HL-60/S4 treated with phorbol 12-myristate 13-acetate at 8.2 ng/mL for 4 days and 3 days (cell line): ENCODE measurements around the gene CHEK2.
"Not testable (repeated sequence)": the region's sequence is repeated elsewhere in the genome, so short reads cannot be mapped to it uniquely, and the experiment has no call there.

Experiments used
- in situ Hi-C: fragments of 300-500 bp; cut with MboI; formaldehyde crosslinking; loops from 2 replicates; pipeline ENCODE4 v1.15.0; 2022; ENCODE audit warnings: low sequenced_read_pairs

CHEK2 gene

DNA sequence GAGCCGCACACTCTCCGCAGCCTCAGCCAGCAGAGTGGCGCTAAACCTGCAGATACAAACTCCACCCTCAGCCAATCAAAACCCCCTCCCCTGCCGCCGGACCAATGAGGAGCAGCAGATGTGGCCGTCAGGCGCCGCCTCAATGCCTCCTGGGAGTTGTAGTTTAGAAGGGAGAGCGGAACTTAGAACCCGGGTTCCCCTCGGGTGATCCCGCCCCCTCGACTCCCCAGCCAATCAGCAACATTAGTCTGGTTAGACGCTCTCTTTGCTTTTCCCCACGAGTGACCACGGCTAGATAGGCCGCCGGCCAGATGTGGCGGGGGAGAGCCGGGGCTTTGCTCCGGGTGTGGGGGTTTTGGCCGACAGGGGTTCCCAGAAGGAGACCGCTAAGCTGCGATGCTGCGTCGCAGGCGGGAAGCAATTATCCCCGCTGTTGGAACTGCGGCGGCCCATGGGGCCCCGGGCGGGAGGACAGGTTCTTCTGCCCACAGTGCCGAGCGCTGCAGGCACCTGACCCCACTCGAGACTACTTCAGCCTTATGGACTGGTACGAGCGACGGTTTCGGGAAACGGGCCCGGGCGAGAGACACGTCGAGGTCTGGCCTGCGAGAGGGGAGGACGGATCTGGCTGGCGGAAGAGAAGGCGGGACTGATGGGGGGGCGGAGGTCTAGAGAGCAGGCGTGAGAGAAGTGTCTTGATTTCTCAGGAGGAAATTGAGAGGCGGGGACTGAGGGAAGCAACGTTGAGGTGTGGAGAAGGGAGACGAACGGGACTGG lies at the start of gene CHEK2, which contains the start of gene HSCB:
CHEK2 (minus strand) TSS at position 36 of the 777 bp plus-strand sequence. CDS start 7,099 bp downstream, outside the sequence.
HSCB (plus strand) TSS at position 255 of the 777 bp plus-strand sequence; CDS start at position 312, 57 bp downstream.
- in situ Hi-C loops = no loop called here

DNA sequence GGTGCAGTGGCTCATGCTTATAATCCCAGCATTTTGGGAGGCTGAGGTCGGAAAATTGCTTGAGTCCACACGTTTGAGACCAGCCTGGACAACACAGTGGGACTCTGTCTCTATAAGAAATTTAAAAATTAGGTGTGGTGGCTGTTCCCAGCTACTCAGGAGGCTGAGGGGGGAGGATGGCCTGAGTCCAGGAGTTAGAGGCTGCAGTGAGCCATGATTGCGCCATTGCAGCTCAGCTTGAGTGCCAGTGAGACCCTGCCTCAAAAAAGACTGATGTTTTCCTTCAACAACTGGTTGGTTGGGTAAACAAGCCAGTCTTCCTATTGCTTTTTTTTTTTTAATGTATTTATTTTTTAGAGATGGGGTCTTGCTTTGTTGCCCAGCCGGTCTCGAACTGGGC lies 49.5 kb upstream of the CHEK2 start:
- in situ Hi-C loops = no loop called here

DNA sequence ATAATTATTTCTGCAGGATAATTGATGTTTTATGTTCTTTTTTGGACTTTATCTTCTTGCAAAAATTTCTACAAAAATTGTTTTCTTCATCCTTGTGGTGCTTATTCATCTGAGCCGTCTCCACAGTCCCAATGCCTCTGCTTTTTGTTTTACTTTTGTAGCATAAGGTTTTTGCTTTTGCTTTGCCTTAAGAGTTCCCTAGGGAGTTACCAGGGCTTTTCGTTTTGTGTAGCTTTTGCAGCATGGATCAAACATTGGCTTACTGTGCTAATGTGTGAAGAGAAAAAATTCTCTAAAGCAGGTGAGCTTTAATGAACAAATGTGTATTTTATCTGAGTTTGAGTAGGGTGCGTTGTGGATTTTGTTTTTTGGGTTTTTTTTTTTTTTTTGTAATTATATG lies 47.0 kb upstream of the CHEK2 start:
- in situ Hi-C loops = no loop called here

DNA sequence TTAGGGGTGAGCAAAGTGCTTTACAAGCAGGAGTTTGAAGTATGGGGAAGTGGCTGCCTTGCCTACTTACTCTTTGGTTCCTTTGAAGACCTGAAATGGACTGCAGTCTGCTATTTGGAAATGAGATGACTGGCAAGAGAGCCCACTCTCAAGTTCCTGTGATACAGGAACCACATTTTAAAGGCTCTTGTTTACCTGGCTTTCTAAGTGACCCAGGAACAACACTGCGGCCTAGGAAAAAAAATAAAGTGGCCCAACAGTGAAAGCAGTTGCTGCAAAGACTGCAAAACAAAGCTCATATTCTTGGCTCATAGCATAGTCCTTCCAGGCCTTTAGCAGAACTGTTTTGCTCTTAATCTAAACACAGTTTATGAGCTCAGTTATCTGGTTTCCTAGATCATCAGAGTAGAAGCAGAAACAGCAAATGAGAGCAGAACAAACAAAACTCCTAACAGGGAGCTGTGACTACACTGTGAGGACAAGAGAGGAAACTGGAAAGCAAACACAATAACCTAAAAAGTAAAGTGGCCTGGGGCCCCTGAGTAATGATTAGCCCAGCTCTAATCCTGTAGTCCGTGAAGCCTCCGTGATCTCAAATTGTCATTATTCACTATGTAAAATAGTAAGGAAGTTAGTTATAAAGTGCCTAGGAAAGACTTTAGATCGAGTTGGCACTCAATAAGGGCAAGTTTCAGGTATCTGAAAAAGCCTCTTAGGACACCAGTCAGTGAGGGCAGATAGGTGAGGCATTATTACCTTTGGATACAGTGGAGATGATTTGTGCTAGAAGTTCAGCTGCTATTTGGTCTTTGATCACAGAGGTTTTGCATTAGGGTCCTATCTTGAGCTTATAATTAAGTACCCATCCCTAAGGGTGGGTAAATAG lies 42.4 kb upstream of the CHEK2 start:
- in situ Hi-C loops = no loop called here

DNA sequence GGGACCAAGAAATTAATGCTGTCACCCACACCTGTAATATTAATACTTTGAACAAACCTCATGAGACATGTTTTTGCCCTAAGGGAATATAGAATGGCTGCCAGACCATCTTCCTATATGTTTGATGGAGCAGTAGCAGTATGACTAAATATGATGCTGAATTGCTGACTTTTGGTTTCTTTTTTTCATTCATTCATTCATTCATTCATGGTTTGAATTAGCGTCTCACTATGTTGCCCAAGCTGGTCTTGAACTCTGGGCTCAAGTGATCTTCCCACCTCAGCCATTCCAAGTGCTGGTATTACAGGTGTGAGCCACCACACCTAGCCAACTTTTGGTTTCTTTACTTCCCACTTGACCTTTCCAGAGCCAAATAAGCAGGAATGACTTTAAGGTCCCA lies 38.7 kb upstream of the CHEK2 start:
- in situ Hi-C loops = no loop called here

DNA sequence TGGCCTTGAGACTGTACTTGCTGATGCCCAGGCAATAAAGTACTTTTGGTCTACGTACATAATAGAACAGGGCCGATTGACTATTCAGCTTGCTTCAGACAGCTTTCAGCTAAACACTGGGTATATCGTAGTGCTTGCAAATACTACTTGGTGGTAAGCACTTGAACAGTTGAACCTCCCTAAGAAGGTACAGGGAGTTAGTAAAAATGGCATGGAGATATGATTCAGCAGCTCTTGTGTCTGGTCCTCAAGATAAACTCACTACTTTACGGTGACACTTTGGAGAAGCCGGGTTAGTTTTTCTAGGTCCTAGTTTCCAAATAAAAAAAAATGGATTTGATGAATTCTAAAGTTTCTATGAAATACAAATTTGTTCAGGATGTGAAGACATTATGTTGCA lies 38.2 kb upstream of the CHEK2 start:
- in situ Hi-C loops = no loop called here

DNA sequence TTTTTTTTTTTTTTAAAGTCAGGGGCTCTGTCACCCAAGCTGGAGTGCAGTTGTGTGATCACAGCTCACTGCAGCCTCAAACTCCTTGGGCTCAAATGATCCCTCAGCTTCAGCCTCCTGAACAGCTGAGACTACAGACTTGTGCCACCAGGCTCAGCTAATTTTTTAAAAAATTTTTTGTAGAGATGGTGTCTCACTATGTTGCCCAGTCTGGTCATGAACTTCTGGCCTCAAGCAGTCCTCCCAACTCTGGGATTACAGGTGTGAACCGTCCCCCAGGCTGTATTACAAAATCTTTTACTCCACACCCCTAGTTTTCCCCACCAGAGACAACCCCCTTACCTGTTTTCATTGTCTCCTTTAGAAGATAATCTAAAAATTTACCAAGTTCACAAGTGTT lies 32.8 kb upstream of the CHEK2 start:
- in situ Hi-C loops = no loop called here

DNA sequence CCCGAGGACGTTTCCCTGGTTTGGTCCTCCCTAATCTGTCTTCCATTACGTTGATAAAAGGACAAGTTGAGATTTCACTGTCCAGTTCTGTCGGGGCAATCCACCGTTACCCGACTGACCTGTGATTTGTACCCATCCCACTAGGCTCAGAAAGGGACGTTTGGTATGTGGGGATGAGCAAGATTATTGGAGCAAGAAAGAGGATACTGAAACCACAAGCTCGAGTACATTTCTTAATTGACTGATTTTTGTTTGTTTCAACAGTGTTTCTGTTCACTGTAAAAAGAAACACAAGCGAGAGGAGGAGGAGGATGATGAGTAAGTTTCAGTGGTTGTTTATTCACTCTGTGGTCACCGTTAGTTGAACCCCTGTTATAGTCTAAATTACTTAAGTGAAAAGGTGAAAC lies 31.8 kb upstream of the CHEK2 start:
- in situ Hi-C loops = no loop called here

DNA sequence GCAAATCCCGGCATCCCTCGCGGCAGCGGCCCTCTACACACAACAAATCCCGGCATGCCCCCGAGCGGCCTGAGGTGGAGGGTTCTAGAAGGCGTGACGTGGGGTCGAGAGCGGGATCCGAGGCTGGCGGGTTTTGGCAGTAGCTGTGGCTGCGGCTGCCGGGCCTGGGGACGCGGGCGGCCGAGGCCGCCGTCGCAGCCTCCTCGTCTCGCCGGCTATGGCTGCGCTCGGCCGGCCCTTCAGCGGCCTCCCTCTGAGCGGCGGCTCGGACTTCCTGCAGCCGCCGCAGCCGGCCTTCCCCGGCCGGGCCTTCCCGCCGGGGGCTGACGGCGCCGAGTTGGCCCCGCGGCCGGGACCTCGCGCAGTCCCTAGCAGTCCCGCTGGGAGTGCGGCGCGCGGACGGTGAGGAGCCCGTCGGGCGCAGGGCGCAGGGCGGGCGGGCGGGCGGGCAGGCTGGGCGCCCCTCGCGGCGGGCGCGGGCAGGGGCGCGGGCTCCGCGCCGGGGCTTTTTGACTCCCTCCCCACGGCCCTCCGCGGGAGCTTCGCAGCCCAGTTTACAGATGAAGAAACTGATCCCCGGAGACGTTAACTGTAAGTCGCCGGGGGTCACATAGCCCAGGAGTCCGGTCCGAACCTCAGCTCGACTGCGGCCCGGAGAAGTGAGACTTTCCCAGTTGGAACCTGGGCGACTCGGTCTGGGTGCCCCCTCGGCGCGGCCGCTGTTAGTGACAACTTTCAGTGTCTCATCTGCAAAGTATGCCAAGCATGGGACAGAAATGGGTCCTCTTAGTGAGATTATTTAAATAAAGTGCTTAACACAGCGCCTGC lies 31.2 kb upstream of the CHEK2 start, which contains the start of gene CCDC117:
CCDC117 (plus strand) TSS at position 63 of the 828 bp plus-strand sequence; CDS start at position 218, 155 bp downstream.
- in situ Hi-C loops = no loop called here

DNA sequence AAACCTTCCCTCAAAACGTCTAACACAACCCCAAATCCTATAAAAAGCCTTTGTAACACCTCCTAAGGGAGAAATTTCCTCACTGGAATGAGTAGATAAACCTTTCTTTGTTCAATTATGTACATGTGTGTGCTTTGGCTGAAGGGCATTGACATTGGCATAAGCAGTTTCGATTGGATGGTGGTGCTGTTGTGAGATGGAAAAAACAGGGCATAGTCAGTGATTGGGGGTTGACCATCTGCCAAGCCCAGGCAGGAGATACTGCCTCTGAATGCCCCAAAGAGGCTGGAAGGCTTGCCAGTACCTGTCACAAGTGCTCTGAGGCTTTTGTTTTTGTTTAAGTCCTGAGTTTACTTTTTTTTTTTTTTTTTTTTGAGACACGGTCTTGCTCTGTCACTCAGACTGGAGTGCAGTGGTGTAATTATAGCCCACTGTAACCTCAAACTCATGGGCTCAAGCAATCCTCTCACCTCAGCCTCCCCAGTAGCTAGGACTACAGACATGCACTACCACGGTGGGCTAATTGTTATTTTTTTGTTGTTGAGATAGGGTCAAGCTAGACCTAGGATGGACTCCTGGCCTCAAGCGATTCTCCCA lies 29.7 kb upstream of the CHEK2 start:
- in situ Hi-C loops = no loop called here

DNA sequence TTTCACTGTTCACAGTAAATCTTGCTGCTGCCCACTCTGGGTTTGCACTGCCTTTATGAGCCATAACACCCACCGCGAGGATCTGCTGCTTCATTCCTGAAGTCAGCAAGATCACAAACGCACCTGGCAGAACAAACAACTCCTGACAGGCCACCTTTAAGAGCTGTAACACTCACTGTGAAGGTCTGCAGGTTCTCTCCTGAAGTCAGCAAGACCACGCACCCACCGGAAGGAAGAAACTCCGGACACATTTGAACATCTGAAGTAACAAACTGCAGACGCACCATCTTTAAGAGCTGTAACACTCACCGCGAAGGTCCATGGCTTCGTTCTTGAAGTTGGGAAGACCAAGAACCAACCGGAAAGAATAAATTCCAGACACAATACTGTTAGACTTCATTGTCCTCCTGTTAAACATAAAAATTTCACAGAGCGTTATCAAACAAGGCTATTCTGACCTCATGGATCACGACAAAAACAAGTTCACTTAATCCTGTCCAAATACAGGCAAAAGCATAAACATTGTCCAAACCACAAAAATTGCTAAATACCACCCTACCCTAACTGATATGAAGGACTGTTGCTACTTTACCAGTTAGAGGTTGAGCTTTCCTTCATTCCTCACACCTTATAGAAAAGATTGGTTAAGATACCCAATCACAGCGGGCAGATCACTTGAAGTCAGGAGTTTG lies 27.9 kb upstream of the CHEK2 start:
- in situ Hi-C loops = no loop called here

DNA sequence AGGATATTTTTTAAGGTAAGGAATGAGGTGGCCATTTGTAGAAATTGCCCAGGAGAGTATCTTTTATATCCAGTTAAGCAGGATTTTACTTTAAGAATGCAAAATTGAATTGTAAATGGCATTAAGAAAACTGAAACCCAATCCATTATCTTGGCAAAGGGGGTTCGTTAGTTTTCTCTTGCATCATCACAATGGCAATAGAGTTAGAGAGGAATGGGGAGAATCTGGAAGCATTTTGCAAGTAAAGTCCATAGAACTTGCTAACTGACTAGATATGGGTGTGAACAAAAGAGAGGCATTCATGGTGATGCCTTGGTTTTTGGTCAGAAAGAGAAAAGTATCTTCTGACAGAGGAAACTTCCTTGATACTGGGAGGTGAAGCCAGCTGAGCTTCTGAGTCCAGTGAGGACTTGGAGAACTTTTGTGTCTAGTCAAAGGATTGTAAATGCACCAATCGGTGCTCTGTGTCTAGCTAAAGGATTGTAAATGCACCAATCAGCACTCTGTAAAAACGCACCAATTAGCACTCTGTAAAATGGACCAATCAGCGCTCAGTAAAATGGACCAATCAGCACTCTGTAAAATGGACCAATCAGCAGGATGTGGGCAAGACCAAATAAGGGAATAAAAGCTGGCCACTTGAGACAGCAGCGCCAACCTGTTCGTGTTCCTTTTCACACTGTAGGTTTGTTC lies 27.2 kb upstream of the CHEK2 start:
- in situ Hi-C loops = no loop called here

DNA sequence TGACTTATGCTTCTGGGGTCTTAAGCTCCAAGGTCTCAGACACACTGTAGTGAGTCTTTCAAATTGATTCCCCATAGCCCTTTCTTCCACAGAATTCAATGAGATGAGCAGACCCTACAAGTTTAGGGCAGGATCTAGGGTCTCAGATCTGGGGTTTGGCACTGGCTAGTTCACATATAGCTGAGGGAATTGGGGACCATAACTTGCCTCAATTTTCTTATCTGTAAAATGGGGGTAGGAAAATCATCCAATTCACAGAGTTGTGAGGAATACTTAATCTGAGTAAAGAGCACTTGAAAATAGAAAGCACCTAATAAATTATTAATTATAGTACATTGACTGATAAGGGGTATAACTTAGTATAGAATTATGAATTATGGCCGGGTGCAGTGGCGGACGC lies 25.0 kb upstream of the CHEK2 start:
- in situ Hi-C loops = no loop called here

DNA sequence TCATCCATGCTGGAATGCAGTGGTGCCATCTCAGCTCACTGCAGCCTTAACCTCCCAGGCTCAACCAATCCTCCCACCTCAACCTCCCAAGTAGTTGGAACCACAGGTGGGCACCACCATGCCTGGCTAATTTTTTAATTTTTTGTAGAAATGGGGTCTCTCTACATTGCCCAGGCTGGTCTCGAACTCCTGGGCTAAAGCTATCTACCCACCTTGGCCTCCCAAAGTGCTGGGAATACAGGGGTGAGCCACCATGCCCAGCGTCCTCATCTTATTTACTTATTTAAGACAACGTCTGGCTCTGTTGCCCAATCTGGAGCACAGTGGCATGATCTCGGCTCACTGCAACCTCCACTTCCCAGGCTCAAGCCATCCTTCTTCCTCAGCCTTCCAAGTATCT lies 20.4 kb upstream of the CHEK2 start:
- in situ Hi-C loops = not testable (repeated sequence)

DNA sequence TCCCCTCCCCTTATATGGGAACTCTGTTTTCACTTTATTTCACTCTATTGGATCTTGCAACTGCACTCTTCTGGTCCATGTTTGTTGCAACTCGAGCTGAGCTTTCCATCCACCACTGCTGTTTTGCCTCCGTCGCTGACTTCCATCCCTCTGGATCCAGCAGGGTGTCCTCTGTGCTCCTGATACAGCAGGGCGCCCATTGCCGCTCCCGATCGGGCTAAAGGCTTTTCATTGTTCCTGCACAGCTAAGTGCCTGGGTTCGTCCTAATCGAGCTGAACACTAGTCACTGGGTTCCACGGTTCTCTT lies 19.8 kb upstream of the CHEK2 start:
- in situ Hi-C loops = no loop called here

DNA sequence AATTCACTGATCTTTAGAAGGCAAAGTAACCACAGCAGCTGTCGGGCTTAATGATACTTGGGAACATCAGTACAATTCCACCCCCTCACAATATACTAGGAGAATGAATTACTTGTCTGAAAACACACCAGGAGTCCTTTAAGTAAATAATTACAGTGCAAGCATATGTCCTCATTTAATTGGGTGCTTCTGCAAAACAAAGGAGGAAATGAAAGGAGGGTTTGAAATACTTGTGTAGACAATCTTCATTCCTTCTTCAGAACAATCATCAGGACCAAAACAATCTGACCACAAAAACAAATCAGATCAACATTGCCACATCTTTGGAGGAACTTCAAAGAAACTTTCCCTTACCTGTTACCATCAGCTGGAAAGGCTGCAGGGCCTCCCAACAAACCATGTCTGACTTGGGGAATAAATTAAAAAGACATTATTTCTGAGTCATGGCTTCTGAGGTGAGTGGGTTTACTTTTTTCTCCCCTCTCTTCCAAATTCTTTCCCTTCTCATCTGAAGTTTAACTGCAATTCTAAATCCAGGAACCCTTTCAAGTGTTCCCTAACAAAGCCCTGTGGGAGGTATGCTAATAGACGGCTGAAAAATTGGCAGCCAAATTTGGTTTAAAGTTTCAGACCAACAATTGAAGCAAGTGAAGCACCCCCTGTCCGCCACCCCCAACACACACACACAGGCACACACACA lies 18.4 kb upstream of the CHEK2 start:
- in situ Hi-C loops = no loop called here

DNA sequence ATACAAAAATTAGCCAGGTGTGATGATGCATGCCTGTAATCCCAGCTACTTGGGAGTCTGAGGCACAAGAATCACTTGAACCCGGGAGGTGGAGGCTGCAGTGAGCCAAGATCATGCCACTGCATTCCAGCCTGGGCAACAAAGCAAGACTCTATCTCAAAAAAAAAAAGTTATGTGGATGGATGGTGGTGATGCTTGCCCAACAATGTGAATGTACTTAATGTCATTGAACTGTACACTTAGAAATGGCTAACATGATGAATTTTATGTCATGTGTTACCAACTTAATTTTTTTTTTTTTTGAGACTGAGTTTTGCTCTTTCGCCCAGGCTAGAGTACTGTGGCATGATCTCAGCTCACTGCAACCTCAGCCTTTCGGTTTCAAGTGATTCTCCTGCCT lies 12.9 kb upstream of the CHEK2 start:
- in situ Hi-C loops = not testable (repeated sequence)

DNA sequence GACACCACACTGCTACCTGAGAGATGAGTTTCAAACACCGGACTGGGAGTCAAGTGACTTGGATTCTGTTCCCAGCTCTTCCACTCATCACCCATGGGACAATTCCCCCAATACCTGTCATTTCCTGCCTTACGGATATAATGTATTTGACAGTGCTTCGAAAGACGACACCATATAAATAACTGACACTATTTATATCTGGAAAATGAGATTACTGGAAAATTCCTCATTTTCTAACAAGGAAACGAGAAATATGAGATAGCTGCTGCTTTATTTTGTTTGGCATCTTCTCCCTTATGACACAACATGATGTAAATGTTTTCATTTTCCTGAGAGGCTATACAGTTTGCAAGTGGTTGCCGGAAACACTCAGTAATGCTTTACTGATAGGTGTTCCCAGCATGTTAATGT lies 8.9 kb upstream of the CHEK2 start:
- in situ Hi-C loops = no loop called here

DNA sequence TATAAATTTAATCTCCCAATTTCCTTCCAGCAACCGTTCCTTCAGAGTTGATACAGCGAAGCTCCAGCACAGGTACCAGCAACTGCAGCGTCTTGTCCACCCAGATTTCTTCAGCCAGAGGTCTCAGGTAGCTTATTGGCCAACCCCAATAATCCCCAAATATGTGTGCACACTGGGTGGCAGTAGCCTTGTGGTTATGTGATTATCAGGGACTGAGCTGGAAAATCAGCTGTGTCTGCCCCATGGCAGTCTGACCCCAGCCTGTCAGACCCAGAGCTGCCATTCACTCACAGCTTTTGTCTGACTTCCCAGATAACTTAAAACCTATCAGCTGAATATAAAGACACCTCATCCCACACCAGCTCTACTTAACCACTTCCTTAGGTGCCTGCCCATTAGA lies 2.2 kb upstream of the CHEK2 start:
- in situ Hi-C loops = no loop called here
